Activated CD4-positive, alpha-beta T cell treated with anti-CD3 and anti-CD28 coated beads for 24 hours (primary cell): ENCODE data around the gene GCNT1.

ENCODE experiments used
- DNase-seq, 2 donors: peaks; one replicate each; pipeline ENCODE4 v3.0.0-alpha.2; 2020; ENCODE audit warnings: low read depth in 2 of 2

Gene GCNT1

DNA sequence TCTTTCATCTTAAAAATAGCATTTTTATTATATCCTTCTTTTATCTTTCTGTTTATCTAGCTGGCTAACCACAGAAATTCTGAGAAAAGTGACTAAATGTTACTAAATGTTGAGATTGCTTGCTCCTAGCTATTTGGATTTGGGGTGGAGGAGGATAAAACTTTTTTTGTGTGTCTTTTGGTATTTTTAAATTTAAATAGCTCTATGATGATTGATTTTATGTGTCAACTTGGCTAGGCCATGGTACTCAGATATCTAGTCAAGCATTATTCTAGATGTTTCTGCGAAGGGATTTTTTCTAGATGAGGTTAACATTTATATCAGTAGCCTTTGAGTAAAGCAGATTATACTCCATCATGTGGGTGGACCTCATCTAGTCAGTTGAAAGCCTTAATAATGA is 75.0 kb downstream of the GCNT1 start:
- no peak for DNase-seq

DNA sequence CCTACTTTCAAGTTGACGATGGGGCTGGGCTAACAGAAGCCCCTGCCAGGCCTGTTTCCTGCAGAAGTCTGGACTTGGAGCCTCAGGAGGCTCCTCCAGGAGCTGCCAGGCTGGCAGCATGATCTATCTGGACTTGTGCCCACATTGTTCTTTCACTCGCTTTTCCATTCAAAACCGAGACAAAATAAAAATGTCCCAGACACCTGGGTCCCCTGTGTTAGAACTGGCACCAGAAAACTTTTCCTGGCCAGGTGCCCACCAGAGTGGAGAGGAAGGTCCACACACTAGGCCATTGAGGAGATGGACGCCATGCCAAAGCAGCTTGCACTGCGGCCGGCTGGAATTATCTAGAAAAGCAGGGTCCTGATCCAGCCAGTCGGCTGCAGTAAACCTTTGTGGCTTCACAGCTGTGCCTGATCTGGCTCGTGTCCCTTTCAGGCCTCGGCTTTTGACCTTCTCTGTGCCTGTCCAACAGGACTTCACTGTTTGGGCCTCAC is 78.2 kb downstream of the GCNT1 start:
- no peak for DNase-seq

DNA sequence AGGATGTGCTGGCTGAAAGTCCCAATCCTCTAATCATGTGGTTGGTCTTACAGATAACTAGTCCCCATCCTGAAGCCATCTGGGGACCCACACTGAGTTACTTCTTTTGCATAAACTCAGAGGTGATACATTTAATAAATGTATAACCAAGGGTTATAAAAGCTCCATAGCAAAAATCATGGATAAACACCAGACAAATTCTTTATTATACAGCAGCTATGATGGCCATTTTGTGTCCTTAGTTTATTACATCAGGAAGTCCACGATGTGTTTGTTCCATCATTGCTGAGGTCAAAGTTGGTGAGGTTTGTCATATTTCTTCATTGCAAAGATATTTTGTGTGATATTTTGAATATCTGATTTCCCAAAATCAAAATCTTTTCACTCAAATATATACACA is 80.2 kb downstream of the GCNT1 start:
- DNase-seq = no peak

DNA sequence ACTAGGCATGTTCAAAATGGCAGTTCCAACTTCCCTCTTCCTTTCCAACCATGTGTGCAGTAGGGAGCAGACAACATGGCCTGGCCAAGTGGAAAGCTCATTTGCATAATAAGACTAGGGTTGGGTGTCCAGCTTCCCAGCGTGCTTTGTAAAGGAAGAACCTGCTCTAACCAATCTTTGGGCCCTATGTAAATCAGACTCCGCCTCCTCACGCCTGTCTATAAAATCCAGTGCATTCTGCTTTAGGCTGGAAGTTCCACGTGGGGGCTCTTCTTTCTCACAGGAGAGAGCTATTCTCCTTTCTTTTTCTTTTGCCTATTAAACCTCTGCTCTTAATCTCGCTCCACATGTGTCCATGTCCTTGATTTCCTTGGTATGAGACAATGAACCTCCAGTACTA is 83.4 kb downstream of the GCNT1 start:
- DNase-seq = no peak

DNA sequence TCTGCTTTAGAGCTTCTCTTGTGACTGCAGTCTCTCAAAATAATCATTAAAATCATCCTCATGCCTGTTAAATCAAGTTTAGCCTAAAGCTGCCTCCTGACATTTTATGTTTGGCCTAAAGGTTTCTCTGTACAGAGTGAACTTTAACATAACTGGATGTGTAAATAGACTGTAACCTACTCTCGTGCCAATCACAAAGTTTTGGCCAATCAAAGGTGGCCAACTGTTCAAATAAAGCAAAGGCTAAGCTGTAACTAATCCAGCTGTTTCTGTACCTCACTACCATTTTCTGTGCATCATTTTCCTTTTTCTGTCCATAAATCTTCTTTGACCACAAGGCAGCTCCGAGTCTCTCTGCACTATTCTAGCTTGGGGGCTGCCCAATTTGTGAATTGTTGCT is 86.2 kb downstream of the GCNT1 start:
- DNase-seq = no peak

DNA sequence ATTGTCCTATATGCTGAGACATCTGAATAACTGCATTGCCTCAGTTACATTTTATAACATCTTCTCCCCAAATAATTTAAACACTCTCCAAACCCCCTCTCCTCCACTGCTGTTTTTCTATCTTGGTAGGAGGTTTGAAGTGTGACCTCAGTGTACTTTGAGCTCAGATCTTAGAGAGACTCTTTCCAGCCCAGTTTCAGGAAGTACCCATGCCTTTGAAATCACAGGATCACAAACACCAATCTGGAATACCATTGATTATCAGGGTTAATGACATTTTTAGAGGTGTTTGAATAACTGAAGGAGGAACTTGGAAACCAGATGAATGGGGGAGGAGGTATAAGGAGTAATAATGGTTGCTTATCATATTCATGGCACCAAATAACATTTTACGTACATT is 93.2 kb downstream of the GCNT1 start:
- DNase-seq = no peak

DNA sequence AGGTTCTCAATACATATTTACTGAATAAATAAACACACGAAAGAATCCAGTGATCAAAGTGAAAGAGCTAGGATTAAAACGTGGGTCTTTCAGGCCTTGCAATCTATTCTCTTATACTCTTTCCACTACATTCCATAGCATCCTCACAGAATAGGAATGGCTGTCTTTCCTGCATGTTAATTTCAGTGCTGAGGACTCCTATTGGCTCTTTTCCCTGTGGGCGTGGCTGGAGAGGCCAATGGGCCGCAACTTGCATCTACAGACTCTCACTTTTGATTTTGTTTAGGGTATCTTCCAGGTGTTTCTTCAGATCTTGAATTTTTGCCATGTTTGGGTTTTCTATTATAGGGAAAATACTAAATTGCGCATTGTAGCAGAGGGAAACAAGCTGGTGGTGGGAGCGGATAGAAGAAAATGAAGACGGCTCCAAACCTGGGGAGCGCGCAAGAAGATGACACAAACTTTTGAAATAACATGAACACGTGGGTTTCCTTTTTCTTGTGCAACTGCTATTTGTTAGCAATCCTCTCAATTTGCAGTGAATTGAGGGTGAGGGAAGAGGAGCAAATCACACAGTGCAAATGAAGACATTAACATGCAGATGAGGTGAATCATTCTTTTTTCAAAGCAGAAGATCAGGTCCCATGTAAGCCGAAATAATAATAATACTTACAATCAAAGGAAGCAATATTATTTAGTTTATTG is 93.9 kb downstream of the GCNT1 start:
- no peak for DNase-seq

DNA sequence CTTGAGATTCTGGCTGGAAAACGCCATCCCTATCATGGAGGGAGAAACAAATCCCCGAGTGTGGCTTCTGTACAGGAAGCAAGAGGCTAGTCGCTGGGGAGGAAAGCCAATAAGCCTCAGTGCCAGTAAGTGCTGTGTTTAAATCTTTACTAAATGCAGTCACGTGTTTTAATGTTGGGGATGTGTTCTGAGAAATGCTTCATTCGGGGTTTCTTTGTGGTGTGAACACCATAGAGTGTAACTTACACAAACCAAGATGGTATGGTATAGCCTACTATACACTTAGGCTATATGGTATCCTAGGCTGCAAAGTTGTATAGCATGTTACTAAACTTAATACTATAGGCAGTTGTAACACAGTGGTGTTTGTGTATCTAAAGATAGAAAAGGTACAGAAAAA is 94.7 kb downstream of the GCNT1 start:
- DNase-seq = no peak
